ENCODE results near the gene HMCN2.

The HMCN2 gene

DNA sequence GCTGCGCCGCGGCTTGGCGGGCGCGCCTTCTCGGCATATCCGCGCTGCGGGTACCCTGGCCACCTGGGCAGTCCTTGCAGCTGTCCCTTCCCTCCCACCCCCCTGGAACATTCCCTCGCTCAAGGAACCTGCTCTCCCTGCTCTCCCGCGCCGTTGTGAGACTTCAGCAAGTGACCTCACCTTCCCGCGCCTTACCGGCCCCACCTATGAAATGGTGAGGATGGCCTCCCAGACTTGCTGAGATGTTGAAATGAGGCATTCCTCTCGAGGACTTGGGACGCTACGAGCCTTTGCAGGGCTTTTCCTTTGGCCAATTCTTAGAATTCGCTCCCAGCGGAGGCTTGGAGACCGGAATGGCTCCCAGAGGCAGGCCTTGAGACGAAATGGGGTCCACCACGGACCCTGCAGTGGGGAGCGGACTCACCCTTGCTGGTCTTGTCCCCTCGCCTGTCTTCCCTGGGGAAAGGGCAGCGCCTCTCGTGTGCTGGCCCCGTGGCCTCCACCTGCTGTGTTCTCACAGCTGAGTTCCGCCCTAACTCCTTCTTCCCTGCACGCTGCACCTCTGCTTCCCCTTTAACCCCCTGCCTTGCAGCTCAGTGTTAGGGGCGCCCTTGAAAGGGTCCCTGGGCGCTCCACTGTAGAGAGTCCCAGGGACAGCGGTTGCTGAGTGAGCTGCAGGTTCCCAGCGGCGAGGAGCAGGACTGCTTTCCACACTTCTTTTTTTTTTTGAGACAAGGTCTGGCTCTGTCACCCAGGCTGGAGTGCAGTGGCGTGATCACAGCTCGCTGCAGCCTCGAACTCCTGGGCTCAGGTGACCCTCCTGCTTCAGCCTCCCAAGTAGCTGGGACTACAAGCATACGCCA is 907 bp downstream of the HMCN2 start:
- no peak for TF ChIP-seq CTCF (IDR thresholded peaks at IDR 0.05; ENCODE audit: low read length, missing control alignments)
- DNase-seq (ENCODE audit: low read depth), result no peak
- H3K4me3 ChIP-seq (replicated peaks; ENCODE audit: low read depth, low read length), result no peak overlapping the region

- no peak for DNase-seq (ENCODE audit: low read depth)
- TF ChIP-seq CTCF (IDR thresholded peaks at IDR 0.05; ENCODE audit: low read length, missing control alignments), result no peak
- no peak overlapping the region for H3K4me3 ChIP-seq (replicated peaks; ENCODE audit: low read depth, low read length)
These were observed 2.4 kb downstream of the HMCN2 start for GRCh38 chr9:130267930-130268329.

DNA sequence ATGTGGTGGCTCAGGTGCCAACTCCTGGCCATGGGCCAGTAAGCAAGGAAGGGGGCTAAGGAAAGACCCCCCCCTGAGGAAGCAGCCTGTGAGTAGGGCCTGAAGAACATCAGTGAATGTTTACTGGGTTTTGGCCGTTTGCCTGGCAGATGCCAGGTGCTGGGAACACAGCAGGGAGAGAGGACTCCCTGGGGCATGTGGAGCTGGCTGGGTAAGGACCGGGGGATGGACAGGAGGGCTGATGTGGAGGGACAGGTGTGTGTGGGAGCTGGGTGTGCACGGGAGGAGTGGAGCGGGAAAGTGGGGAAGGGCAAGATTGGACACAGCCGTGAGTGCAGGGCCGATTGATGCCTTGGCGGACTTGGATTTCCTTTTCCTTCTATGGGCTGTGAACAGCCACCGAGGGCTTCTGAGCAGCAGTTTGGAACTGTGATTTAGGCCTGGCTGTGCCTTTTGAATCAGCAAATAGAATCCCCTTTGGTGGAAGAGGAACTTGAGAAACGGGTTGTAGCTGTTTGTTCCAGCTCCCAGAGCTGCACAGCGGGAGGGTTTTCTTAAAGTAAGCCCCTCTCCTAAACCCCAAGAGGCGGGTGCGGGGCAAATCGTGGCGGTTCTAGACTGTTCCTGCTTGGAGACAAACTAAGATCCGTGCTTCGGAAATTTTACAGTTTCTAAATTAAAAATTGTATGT is 3.1 kb downstream of the HMCN2 start:
- TF ChIP-seq CTCF (IDR thresholded peaks at IDR 0.05; ENCODE audit: low read length, missing control alignments), result no peak
- H3K4me3 ChIP-seq (replicated peaks; ENCODE audit: low read depth, low read length), result no peak overlapping the region
- no peak for DNase-seq (ENCODE audit: low read depth)

- TF ChIP-seq CTCF (IDR thresholded peaks at IDR 0.05; ENCODE audit: low read length, missing control alignments), result no peak
- no peak overlapping the region for H3K4me3 ChIP-seq (replicated peaks; ENCODE audit: low read depth, low read length)
- no peak for DNase-seq (ENCODE audit: low read depth)
These were observed 5.9 kb downstream of the HMCN2 start for GRCh38 chr9:130271473-130271872.

DNA sequence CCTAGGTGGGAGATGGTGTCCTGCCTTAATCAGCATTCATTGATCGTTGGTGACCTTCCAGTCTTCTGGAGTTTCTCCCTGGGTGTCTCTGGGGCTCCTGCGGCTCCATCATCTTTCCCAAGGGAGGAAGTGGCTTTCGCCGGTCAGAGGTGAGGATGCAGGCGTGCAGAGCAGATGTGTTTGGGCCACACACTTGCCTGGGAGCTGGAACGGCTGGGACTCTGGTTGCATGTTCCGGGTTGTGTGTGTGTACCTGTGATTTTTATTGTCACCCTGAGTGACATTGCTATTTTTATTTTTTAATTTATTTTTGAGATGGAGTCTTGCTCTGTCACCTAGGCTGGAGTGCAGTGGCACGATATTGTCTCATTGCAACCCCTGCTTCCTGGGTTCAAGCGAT is 9.6 kb downstream of the HMCN2 start:
- H3K4me3 ChIP-seq (replicated peaks; ENCODE audit: low read depth, low read length), result no peak overlapping the region
- DNase-seq (ENCODE audit: low read depth), result no peak
- TF ChIP-seq CTCF (IDR thresholded peaks at IDR 0.05; ENCODE audit: low read length, missing control alignments), result no peak

GRCh38 chr9:130276121-130276520 is 10.6 kb downstream of the HMCN2 start:
- H3K4me3 ChIP-seq (replicated peaks; ENCODE audit: low read depth, low read length), result no peak overlapping the region
- no peak for DNase-seq (ENCODE audit: low read depth)
- TF ChIP-seq CTCF (IDR thresholded peaks at IDR 0.05; ENCODE audit: low read length, missing control alignments), result no peak

Data from fibroblast of pulmonary artery (primary cell).